Adrenal gland (tissue), 12 donors: ENCODE measurements around the gene LRRC14B. TPM values are rescaled to one million over a fixed set of nuclear protein-coding genes. Genes with fewer than 3 reads are reported as not detected.
A peak's percentile ranks its signal among the peaks of the same experiment; 100 is the strongest.

Experiments used
- DNase-seq, 7 donors: peaks; one replicate each; pipeline ENCODE4 v3.0.0-alpha.2; 2019 to 2020
- H3K27ac ChIP-seq, 5 donors: fragments of 200-600 bp; sonication (generic) in 4 of 5; 1 replicate in 3 of 5; 2 replicates in 2 of 5; pipeline versions ENCODE4 v1.5.1 to v1.8.0; 2016 to 2020; ENCODE audit warnings: mild to moderate bottlenecking in 1 of 5
- H3K27me3 ChIP-seq: fragments of 200-600 bp; 2 replicates; pipeline ENCODE4 v1.8.0; 2021
- H3K36me3 ChIP-seq, 2 donors: fragments of 200-600 bp; replicated peaks in 1 of 2; 1 replicate in 1 of 2; 2 replicates in 1 of 2; pipeline versions ENCODE4 v1.5.1 to v1.8.0; 2018 to 2022
- H3K4me1 ChIP-seq, 2 donors: fragments of 200-600 bp; replicated peaks in 1 of 2; 1 replicate in 1 of 2; 2 replicates in 1 of 2; pipeline versions ENCODE4 v1.5.1 to v1.8.0; 2018 to 2021
- H3K4me3 ChIP-seq, 4 donors: fragments of 200-600 bp; sonication (generic) in 3 of 4; one replicate each; pipeline ENCODE4 v1.5.1; 2016 to 2018
- H3K9me3 ChIP-seq, 3 donors: fragments of 200-600 bp; sonication (generic) in 1 of 3; replicated peaks in 1 of 3; 1 replicate in 2 of 3; 2 replicates in 1 of 3; pipeline versions ENCODE4 v1.5.1 to v1.8.0; 2016 to 2021
- POLR2A ChIP-seq, 2 donors: fragments of 450-650 bp; IDR thresholded peaks; one replicate each; pipeline ENCODE4 v1.6.1; 2017; ENCODE audit warnings: antibody characterized with exemption in 2 of 2, mild to moderate bottlenecking in 2 of 2, moderate library complexity in 1 of 2
- WGBS, 4 donors: extraction: QIAGEN DNeasy Blood & Tissue Kit in 2 of 4; methylation state at CpG; one replicate each; pipeline versions ENCODE4 v1.1.5 to v1.1.7; 2013 to 2017; 5-methylcytosine and 5-hydroxymethylcytosine counted together
- intact Hi-C, 2 donors: fragments of 100-400 bp; cut with DNase I; formaldehyde crosslinking; loops; one replicate each; pipeline versions ENCODE4 v1.14.1 to v1.15.0; 2022 to 2023
- polyA plus RNA-seq, 3 donors: library from polyadenylated mRNA; stranded (reverse); fragments of 200-250 nt in 2 of 3; fragments of 350-450 nt in 1 of 3; fragmentation: Illumina TruSeq in 1 of 3; extraction: RNeasy Lipid Tissue Mini Kit (QIAGEN cat#74804) in 1 of 3; gene quantifications; one replicate each; pipeline ENCODE4 v1.2.3, GENCODE V29; 2013 to 2014
- total RNA-seq, 9 donors: library from RNA; depleted of rRNA in 4 of 9; stranded (reverse); fragments of >200 nt in 4 of 9; fragments of 120-200 nt in 1 of 9; fragmentation: NEBNext Ultra II Directional in 1 of 9; extraction: Animal tissue kit (Norgen Biotek cat#: 25700) in 1 of 9; gene quantifications; one replicate each; pipeline versions ENCODE4 v1.1.0 to v1.2.4, GENCODE V29; 2013 to 2023
- TF ChIP-seq, protein P1 (sequence below), 6 experiments: fragments of 450-650 bp in 4 of 6; fragments of 200-600 bp in 2 of 6; sonication (generic) in 1 of 6; IDR thresholded peaks; 1 replicate in 5 of 6; 2 replicates in 1 of 6; pipeline versions ENCODE4 v1.5.1 to v1.8.0; 2016 to 2021; ENCODE audit warnings: antibody characterized with exemption in 6 of 6, mild to moderate bottlenecking in 2 of 6, moderate library complexity in 1 of 6
- donor health status: healthy with polysubstance abuse.
- donor health status: Bipolar disorder and iron deficiency.
- donor health status: DM: yes; HTN: yes; CAD: no.
- donor health status: DM: no; HTN: no; CAD: no.
- donor health status: DM: no; HTN: no; CAD: no.
- donor health status: DM: yes; HTN: yes; CAD: no.

LRRC14B gene
- total and polyA plus RNA-seq, 12 donors = 0.11 TPM; not detected in 11

DNA sequence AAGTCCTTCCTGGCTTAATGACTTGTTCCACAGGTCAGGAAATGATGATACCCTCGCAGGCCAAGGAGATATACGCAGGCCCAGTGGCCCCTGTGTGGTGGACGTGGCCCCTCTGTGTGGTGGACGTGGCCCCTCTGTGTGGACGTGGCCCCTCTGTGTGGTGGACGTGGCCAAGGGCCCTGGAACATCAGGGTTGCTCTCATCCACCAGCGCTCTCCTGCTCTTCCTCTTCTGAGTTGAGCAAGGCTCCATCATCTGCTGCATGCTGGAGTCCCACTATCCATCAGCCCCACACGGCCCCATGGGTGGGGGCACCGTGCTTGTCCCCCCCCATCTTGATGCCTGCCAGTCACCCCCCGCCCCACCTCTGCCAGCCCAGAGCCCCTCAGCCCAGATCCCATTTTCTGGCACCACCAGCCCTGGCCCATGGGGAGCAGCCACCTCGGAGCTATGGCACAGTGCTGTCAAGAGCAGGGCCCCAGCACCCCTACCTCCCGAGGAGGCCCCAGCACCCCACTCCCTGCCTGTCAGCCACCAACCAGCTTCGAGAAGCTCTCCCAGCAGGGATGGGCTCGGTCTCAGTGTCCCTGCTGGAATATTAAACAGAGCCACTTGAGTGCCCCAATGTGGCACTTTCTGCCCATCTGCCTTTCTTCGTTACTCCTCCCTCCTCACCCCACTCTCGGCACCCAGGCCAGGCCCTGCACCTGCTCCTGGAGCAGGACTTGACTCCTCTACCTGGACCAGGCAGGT is 8.1 kb downstream of the LRRC14B start:
- Histone ChIP-seq H3K4me3 (no peak overlapping the region), H3K36me3 (peaks cover 0 to 12% of the 10 kb centered on the region in 2 donors), H3K4me1 (no peaks in the 10 kb centered on the region), H3K27me3 (no peaks in the 10 kb centered on the region), H3K27ac (no peak overlapping the region), H3K9me3 (no peaks in the 10 kb centered on the region)
- TF ChIP-seq, protein P1, sequence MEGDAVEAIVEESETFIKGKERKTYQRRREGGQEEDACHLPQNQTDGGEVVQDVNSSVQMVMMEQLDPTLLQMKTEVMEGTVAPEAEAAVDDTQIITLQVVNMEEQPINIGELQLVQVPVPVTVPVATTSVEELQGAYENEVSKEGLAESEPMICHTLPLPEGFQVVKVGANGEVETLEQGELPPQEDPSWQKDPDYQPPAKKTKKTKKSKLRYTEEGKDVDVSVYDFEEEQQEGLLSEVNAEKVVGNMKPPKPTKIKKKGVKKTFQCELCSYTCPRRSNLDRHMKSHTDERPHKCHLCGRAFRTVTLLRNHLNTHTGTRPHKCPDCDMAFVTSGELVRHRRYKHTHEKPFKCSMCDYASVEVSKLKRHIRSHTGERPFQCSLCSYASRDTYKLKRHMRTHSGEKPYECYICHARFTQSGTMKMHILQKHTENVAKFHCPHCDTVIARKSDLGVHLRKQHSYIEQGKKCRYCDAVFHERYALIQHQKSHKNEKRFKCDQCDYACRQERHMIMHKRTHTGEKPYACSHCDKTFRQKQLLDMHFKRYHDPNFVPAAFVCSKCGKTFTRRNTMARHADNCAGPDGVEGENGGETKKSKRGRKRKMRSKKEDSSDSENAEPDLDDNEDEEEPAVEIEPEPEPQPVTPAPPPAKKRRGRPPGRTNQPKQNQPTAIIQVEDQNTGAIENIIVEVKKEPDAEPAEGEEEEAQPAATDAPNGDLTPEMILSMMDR (IDR thresholded peaks at IDR 0.05) = no peak
- no peak for TF ChIP-seq POLR2A (IDR thresholded peaks at IDR 0.05)
- peak in 2 of 7 donors; percentile 4 to 11 for DNase-seq
- WGBS, 4 donors = 92 to 96% (median 95%) methylated on average over 9 to 16 of the region's 16 CpGs
- intact Hi-C loops = no loop called here

DNA sequence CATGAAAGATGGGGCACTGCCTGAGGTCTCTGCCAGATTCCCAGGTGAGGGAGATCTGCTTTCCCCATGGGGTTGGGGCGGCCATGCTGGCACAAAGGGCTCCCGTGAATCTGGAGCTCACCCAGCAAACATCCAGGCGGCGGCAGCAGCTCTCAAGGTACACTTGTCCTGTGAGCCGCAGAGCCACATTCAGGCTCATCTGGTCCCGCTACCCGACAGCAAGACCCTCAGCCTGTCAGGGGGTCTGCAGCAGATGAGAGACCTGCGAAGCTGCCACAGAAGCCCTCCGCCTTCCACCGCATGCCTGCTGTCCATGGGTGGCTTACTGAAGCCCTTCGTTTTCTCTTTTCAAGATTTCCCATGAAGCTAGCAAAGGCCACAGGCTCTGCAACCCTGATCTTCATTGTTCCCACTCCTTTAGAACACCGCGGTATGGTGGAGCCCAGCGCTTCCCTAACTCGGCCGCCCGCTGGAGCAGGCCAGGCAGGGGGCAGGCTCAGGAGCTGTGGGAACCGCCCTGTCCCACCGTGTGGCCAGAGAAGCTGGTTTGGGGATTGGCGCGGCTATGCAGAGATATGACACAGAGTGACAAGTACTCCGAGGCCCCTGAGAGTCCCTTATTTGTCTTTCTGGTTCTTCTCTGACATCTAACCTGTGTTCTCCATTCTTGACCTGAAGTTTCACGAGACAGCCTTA is 8.8 kb downstream of the LRRC14B start:
- Histone ChIP-seq H3K36me3 (peaks cover 0 to 18% of the 10 kb centered on the region in 2 donors), H3K4me3 (no peak overlapping the region), H3K9me3 (no peaks in the 10 kb centered on the region), H3K27ac (no peak overlapping the region), H3K4me1 (no peaks in the 10 kb centered on the region), H3K27me3 (no peaks in the 10 kb centered on the region)
- intact Hi-C loops = no loop called here
- 92 to 95% (median 93%) methylated on average over 19 to 23 of the region's 23 CpGs for WGBS, 4 donors
- peak in 1 of 7 donors; percentile 5 for DNase-seq
- TF ChIP-seq, protein P1 (IDR thresholded peaks at IDR 0.05) = no peak
- no peak for TF ChIP-seq POLR2A (IDR thresholded peaks at IDR 0.05)

DNA sequence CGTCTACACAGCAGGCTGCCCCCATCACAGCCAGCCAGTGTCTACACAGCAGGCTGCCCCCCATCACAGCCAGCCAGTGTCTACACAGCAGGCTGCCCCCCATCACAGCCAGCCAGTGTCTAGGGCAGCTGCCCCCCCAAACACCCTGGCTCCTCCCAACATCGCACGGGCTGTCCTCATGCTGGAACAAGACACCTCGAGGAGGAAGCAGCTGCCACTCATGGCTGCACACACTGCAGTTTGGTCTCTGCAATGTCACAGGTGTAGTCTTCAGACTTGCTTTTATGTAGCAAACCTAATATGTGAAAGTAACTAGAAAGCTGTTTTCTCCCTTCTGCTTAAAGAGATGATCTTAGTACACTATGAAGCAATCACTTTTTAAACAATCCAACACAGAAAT is 9.7 kb downstream of the LRRC14B start:
- H3K27ac ChIP-seq = no peak overlapping the region
- intact Hi-C loops = no loop called here
- no peak overlapping the region for H3K4me3 ChIP-seq
- H3K27me3 ChIP-seq = no peaks in the 10 kb centered on the region
- 79 to 95% (median 87%) methylated on average over 3 to 4 of the region's 4 CpGs for WGBS, 4 donors
- H3K36me3 ChIP-seq = peaks cover 0 to 20% of the 10 kb centered on the region in 2 donors
- DNase-seq = peak in 1 of 7 donors; percentile 6
- H3K4me1 ChIP-seq = no peaks in the 10 kb centered on the region
- no peak for TF ChIP-seq POLR2A (IDR thresholded peaks at IDR 0.05)
- TF ChIP-seq, protein P1 (IDR thresholded peaks at IDR 0.05) = no peak
- H3K9me3 ChIP-seq = no peaks in the 10 kb centered on the region

DNA sequence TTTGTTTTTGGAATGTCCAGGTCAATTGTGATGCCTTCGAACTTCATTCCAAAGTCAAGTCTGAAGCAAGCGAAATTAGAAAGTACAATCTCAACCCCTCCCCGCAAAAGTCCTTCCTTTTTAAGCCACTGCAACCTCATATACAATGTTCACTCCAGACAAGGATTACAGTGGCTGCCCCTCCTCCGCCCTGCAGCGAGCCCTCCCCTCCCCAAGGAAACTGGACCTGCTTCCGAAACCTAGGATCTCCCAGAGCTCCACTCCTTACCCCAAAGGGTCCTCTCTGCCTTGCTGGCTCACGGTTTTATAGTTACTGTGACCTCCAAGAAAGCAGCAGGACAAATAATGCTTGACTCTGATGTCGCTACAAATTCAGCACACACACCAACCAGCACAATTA is 10.4 kb downstream of the LRRC14B start:
- 94 to 98% (median 96%) methylated on average over 8 of the region's 8 CpGs for WGBS, 4 donors
- peaks cover 0 to 20% of the 10 kb centered on the region in 2 donors for H3K36me3 ChIP-seq
- intact Hi-C loops = no loop called here
- no peak for TF ChIP-seq POLR2A (IDR thresholded peaks at IDR 0.05)
- TF ChIP-seq, protein P1 (IDR thresholded peaks at IDR 0.05) = no peak
- no peaks in the 10 kb centered on the region for H3K27me3 ChIP-seq
- DNase-seq = peak in 1 of 7 donors; percentile 1
- H3K27ac ChIP-seq = no peak overlapping the region
- no peaks in the 10 kb centered on the region for H3K9me3 ChIP-seq
- peaks cover 0 to 6% of the 10 kb centered on the region in 2 donors for H3K4me1 ChIP-seq
- no peak overlapping the region for H3K4me3 ChIP-seq
